Measurements from ENCODE around the gene RIMS3. TPM values are rescaled to one million over a fixed set of nuclear protein-coding genes. Genes with fewer than 3 reads are reported as not detected.

RIMS3 gene
- total RNA-seq, 1 donor from 2014 or later, result 4.3 TPM

- H3K4me3 ChIP-seq (ENCODE audit: insufficient read depth, low read depth, low read length), result no peak overlapping the region
- Mint-ChIP-seq H3K9me3 (ENCODE audit: unreplicated experiment) (no peaks in the 10 kb centered on the region), H3K27me3 (ENCODE audit: low read depth, unreplicated experiment) (peaks cover 10% of the 10 kb centered on the region), H3K36me3 (ENCODE audit: low read depth, unreplicated experiment) (no peaks in the 10 kb centered on the region), H3K4me1 (ENCODE audit: low read depth, unreplicated experiment) (peaks cover 11% of the 10 kb centered on the region), H3K4me3 (ENCODE audit: unreplicated experiment) (no peak overlapping the region), H3K27ac (ENCODE audit: unreplicated experiment) (no peak overlapping the region)
- no peak overlapping the region for H3K9ac ChIP-seq (ENCODE audit: low read length)
- peaks cover 7% of the 10 kb centered on the region for H3K4me1 ChIP-seq (ENCODE audit: insufficient read depth, low read length)
- H3K27me3 ChIP-seq (ENCODE audit: insufficient read depth, low read length), result no peaks in the 10 kb centered on the region
- FAIRE-seq (no peak), DNase-seq (ENCODE audit: low read depth) (no peak)
- no peak for TF ChIP-seq EZH2 (IDR thresholded peaks at IDR 0.05; ENCODE audit: insufficient read depth, low read length)
- TF ChIP-seq CTCF (IDR thresholded peaks at IDR 0.05; ENCODE audit: insufficient read depth, low read depth, low read length), result no peak
- H3K79me2 ChIP-seq (ENCODE audit: insufficient read depth, low read length), result no peaks in the 10 kb centered on the region
- no peaks in the 10 kb centered on the region for H3K36me3 ChIP-seq (ENCODE audit: insufficient read depth, low read length)
- no peak overlapping the region for H2AFZ ChIP-seq (ENCODE audit: low read depth, low read length)
- H3K4me2 ChIP-seq (ENCODE audit: low read length), result no peak overlapping the region
- H3K9me3 ChIP-seq (ENCODE audit: insufficient read depth, low read depth, low read length), result no peaks in the 10 kb centered on the region
- H4K20me1 ChIP-seq (ENCODE audit: insufficient read depth, low read length), result no peaks in the 10 kb centered on the region
- H3K27ac ChIP-seq (ENCODE audit: low read depth, low read length), result no peak overlapping the region
These were observed 37.2 kb downstream of the RIMS3 start for GRCh38 chr1:40627987-40628902.

DNA sequence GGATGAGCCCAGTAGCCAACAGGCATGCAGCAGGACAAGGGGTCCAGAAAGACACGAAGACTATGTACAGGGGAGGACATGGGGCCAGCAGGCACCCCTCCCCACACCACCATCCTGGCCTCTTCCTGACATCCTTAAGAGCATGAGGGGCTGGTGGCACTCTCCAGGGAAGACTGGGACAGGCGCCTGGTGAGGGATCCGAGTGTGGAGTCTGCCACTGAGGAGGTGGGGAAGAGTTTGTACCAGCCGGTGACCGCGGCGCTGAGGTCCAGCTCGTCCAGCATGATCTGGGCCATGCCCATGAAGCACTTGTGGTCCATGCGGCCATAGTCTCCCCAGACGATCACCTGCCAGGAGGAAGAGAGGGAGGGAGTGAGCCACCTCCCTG is 39.1 kb downstream of the RIMS3 start:
- FAIRE-seq, result no peak
- Histone ChIP-seq H3K4me1 (ENCODE audit: insufficient read depth, low read length) (peaks cover 7% of the 10 kb centered on the region), H3K27ac (ENCODE audit: low read depth, low read length) (no peak overlapping the region), H4K20me1 (ENCODE audit: insufficient read depth, low read length) (no peaks in the 10 kb centered on the region), H3K9ac (ENCODE audit: low read length) (no peak overlapping the region), H3K27me3 (ENCODE audit: insufficient read depth, low read length) (no peaks in the 10 kb centered on the region), H3K4me3 (ENCODE audit: insufficient read depth, low read depth, low read length) (no peak overlapping the region), H2AFZ (ENCODE audit: low read depth, low read length) (no peak overlapping the region), H3K36me3 (ENCODE audit: insufficient read depth, low read length) (no peaks in the 10 kb centered on the region), H3K79me2 (ENCODE audit: insufficient read depth, low read length) (no peaks in the 10 kb centered on the region), H3K4me2 (ENCODE audit: low read length) (no peak overlapping the region), H3K9me3 (ENCODE audit: insufficient read depth, low read depth, low read length) (no peaks in the 10 kb centered on the region)
- H3K27ac Mint-ChIP-seq (ENCODE audit: unreplicated experiment), result no peak overlapping the region
- peaks cover 13% of the 10 kb centered on the region for H3K4me1 Mint-ChIP-seq (ENCODE audit: low read depth, unreplicated experiment)
- peaks cover 2% of the 10 kb centered on the region for H3K36me3 Mint-ChIP-seq (ENCODE audit: low read depth, unreplicated experiment)
- TF ChIP-seq CTCF (IDR thresholded peaks at IDR 0.05; ENCODE audit: insufficient read depth, low read depth, low read length) (no peak), EZH2 (IDR thresholded peaks at IDR 0.05; ENCODE audit: insufficient read depth, low read length) (no peak)
- H3K4me3 Mint-ChIP-seq (ENCODE audit: unreplicated experiment), result peak overlapping the region; percentile 8
- H3K27me3 Mint-ChIP-seq (ENCODE audit: low read depth, unreplicated experiment), result peaks cover 20% of the 10 kb centered on the region
- peaks cover 8% of the 10 kb centered on the region for H3K9me3 Mint-ChIP-seq (ENCODE audit: unreplicated experiment)
- DNase-seq (ENCODE audit: low read depth), result no peak
